Keratinocyte (primary cell): Measurements from ENCODE around the gene ASPSCR1.

Experiments
- EZH2 ChIP-seq: IDR thresholded peaks from one replicate; pipeline ENCODE4 v1.6.1; 2012; ENCODE audit warnings: inconsistent platforms, mild to moderate bottlenecking, low read length, moderate library complexity
- TF ChIP-seq, protein P1 (sequence below), 3 experiments: IDR thresholded peaks in 1 of 3; conservative IDR thresholded peaks in 1 of 3; optimal IDR thresholded peaks in 1 of 3; 2 replicates in 2 of 3; 3 replicates in 1 of 3; pipeline versions ENCODE3 to v1.5.1; 2011; ENCODE audit warnings: low read length in 3 of 3, mild to moderate bottlenecking in 3 of 3, moderate library complexity in 2 of 3, control low read depth in 1 of 3, inconsistent platforms in 1 of 3; ENCODE audit not compliant: insufficient read depth in 2 of 3; ENCODE audit errors: extremely low read depth in 1 of 3

DNA sequence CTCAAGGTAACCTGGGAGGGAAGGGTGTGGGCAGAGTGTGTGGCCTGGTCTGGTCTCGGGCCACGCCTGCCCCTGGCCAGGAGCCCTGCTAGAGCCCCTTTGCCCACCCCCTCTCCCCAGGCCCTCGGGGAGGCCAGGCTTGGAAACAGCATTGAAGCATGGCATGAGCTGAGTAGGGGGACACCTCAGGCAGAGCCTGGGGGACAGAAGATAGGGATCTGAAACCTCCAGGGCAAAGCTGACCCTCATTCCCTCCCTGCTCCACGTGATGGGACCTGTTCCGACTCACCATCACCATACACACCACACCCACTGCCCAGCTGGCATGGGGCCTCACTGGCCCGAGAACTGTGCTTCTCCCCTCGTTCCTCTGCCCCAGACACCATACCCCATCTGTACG lies 71.7 kb downstream of the ASPSCR1 start:
- TF ChIP-seq, protein P1, sequence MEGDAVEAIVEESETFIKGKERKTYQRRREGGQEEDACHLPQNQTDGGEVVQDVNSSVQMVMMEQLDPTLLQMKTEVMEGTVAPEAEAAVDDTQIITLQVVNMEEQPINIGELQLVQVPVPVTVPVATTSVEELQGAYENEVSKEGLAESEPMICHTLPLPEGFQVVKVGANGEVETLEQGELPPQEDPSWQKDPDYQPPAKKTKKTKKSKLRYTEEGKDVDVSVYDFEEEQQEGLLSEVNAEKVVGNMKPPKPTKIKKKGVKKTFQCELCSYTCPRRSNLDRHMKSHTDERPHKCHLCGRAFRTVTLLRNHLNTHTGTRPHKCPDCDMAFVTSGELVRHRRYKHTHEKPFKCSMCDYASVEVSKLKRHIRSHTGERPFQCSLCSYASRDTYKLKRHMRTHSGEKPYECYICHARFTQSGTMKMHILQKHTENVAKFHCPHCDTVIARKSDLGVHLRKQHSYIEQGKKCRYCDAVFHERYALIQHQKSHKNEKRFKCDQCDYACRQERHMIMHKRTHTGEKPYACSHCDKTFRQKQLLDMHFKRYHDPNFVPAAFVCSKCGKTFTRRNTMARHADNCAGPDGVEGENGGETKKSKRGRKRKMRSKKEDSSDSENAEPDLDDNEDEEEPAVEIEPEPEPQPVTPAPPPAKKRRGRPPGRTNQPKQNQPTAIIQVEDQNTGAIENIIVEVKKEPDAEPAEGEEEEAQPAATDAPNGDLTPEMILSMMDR (optimal IDR thresholded peaks at IDR 0.05 in 1 of 3, IDR thresholded peaks at IDR 0.05 in 1 of 3, conservative IDR thresholded peaks at IDR 0.05 in 1 of 3; ENCODE audit: extremely low read depth in 1 of 3, insufficient read depth in 2 of 3, low read length in 3 of 3), result no peak
- no peak for TF ChIP-seq EZH2
